A673 (cell line): Measurements from ENCODE around the gene ZNF358.

Experiments
- CTCF ChIP-seq: fragments of 300-800, 200-600 bp; sonication (generic); conservative IDR thresholded peaks from 2 replicates; pipeline ENCODE4 v1.5.1; 2017; ENCODE audit warnings: low read depth, mild to moderate bottlenecking, antibody characterized with exemption, low read length, moderate library complexity, mixed read lengths
- EZH2 ChIP-seq: fragments of 200-600 bp; sonication (generic); IDR thresholded peaks from 2 replicates; pipeline ENCODE4 v1.6.1; 2017; ENCODE audit warnings: borderline replicate concordance, low read depth, mild to moderate bottlenecking, mixed read lengths, antibody characterized with exemption, low read length; ENCODE audit not compliant: poor library complexity, severe bottlenecking

- no peak for TF ChIP-seq CTCF
- no peak for TF ChIP-seq EZH2
Measured at GRCh38 chr19:7515110-7515644, 726 bp upstream of the ZNF358 start.
